ENCODE measurements around the gene EHD2. TPM values are rescaled to one million over a fixed set of nuclear protein-coding genes. Genes with fewer than 3 reads are reported as not detected.

EHD2 gene
- total RNA-seq, 2 donors from 2014 or later: 41.2 to 66.3 TPM

DNA sequence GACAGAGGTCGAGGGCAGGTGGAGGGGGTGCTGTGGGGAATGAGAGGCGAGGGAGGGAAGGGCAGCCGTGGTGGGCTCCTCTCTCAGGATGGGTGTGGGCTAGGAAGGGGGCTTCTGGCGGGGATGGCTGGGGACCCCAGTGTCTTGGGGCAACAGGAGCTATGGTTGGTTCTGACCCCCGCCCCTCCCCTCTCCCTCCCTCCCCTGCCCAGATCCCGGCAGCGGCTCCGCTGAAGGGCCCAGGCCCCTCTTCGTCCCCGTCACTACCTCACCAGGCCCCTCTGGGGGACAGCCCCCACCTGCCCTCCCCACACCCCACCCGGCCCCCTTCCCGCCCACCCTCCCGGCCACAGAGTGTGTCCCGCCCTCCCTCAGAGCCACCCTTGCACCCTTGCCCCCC is 19.3 kb upstream of the EHD2 start:
- ATAC-seq: no peak
- peaks cover 4% of the 10 kb centered on the region for H3K4me1 ChIP-seq
- no peaks in the 10 kb centered on the region for H3K27me3 ChIP-seq
- intact Hi-C loops (cut with DNase I): no loop called here
- H3K36me3 ChIP-seq (replicated peaks in 1 of 2; ENCODE audit: insufficient read depth in 1 of 2, low read depth in 2 of 2): no peaks in the 10 kb centered on the region
- no peak overlapping the region for H3K4me3 ChIP-seq
- DNase-seq: no peak
- H3K9me3 ChIP-seq: no peaks in the 10 kb centered on the region
- TF ChIP-seq CTCF (IDR thresholded peaks at IDR 0.05) (no peak), POLR2A (IDR thresholded peaks at IDR 0.05) (no peak)
- 90 to 97% methylated on average over 4 to 6 of the region's 14 CpGs for WGBS, 2 donors
- no peak overlapping the region for H3K27ac ChIP-seq

GRCh38 chr19:47694466-47695273 is 18.6 kb upstream of the EHD2 start:
- no peak for ATAC-seq
- Histone ChIP-seq H3K36me3 (replicated peaks in 1 of 2; ENCODE audit: insufficient read depth in 1 of 2, low read depth in 2 of 2) (no peaks in the 10 kb centered on the region), H3K4me1 (peaks cover 4% of the 10 kb centered on the region), H3K27ac (no peak overlapping the region), H3K9me3 (no peaks in the 10 kb centered on the region), H3K4me3 (no peak overlapping the region), H3K27me3 (no peaks in the 10 kb centered on the region)
- TF ChIP-seq POLR2A (IDR thresholded peaks at IDR 0.05) (no peak), CTCF (IDR thresholded peaks at IDR 0.05) (no peak)
- intact Hi-C loops (cut with DNase I): no loop called here
- WGBS, 2 donors: 87 to 88% methylated on average over 25 to 27 of the region's 28 CpGs
- no peak for DNase-seq

GRCh38 chr19:47695533-47696262 is 17.5 kb upstream of the EHD2 start:
- Histone ChIP-seq H3K36me3 (replicated peaks in 1 of 2; ENCODE audit: insufficient read depth in 1 of 2, low read depth in 2 of 2) (peaks cover 0 to 2% of the 10 kb centered on the region in 2 donors), H3K9me3 (no peaks in the 10 kb centered on the region), H3K27ac (no peak overlapping the region), H3K4me1 (peaks cover 4% of the 10 kb centered on the region), H3K4me3 (no peak overlapping the region), H3K27me3 (no peaks in the 10 kb centered on the region)
- DNase-seq: no peak
- ATAC-seq: no peak
- TF ChIP-seq CTCF (IDR thresholded peaks at IDR 0.05) (no peak), POLR2A (IDR thresholded peaks at IDR 0.05) (no peak)
- intact Hi-C loops (cut with DNase I): no loop called here
- 88 to 92% methylated on average over 25 to 26 of the region's 26 CpGs for WGBS, 2 donors

GRCh38 chr19:47696635-47697034 is 16.6 kb upstream of the EHD2 start:
- H3K36me3 ChIP-seq (replicated peaks in 1 of 2; ENCODE audit: insufficient read depth in 1 of 2, low read depth in 2 of 2): peaks cover 2 to 7% of the 10 kb centered on the region in 2 donors
- DNase-seq (no peak), ATAC-seq (no peak)
- no peak overlapping the region for H3K4me3 ChIP-seq
- no peaks in the 10 kb centered on the region for H3K27me3 ChIP-seq
- intact Hi-C loops (cut with DNase I): no loop called here
- no peak for TF ChIP-seq POLR2A (IDR thresholded peaks at IDR 0.05)
- TF ChIP-seq CTCF (IDR thresholded peaks at IDR 0.05): no peak
- peaks cover 4% of the 10 kb centered on the region for H3K4me1 ChIP-seq
- no peaks in the 10 kb centered on the region for H3K9me3 ChIP-seq
- 92 to 96% methylated on average over 6 to 8 of the region's 8 CpGs for WGBS, 2 donors
- H3K27ac ChIP-seq: no peak overlapping the region
